GM23338 (cell line): ENCODE data around the gene CCPG1. TPM values are rescaled to one million over a fixed set of nuclear protein-coding genes. Genes with fewer than 3 reads are reported as not detected.
"Not testable (repeated sequence)": the region's sequence is repeated elsewhere in the genome, so short reads cannot be mapped to it uniquely, and the experiment has no call there.

Source experiments
- ATAC-seq: fragments of 200-7000 bp; cut with Tn5 transposase; 3 replicates; pipeline ENCODE4 v1.9.1; 2020
- DNase-seq: peaks from one replicate; pipeline ENCODE4 v3.0.0-alpha.2; 2015; ENCODE audit warnings: low spot score
- H2AFZ ChIP-seq: fragments of 200-600 bp; sonication (generic); 2 replicates; pipeline ENCODE4 v1.8.0; 2016; ENCODE audit warnings: antibody characterized with exemption, mild to moderate bottlenecking, moderate library complexity
- H3F3A ChIP-seq: fragments of 200-600 bp; sonication (generic); replicated peaks from 2 replicates; pipeline ENCODE4 v1.8.0; 2017; ENCODE audit warnings: antibody characterized with exemption, mixed run types, low read depth
- H3K27ac ChIP-seq: fragments of 200-600 bp; sonication (generic); 2 replicates; pipeline ENCODE4 v1.6.1; 2016; ENCODE audit warnings: low read depth
- H3K27me3 ChIP-seq: fragments of 200-600 bp; sonication (generic); 2 replicates; pipeline ENCODE4 v1.8.0; 2016; ENCODE audit warnings: mild to moderate bottlenecking, mixed run types, moderate library complexity; ENCODE audit not compliant: insufficient read depth
- H3K36me3 ChIP-seq: fragments of 200-600 bp; sonication (generic); 2 replicates; pipeline ENCODE4 v1.8.0; 2016; ENCODE audit warnings: mild to moderate bottlenecking; ENCODE audit not compliant: insufficient read depth
- H3K4me1 ChIP-seq: fragments of 200-600 bp; sonication (generic); 2 replicates; pipeline ENCODE4 v1.8.0; 2016; ENCODE audit warnings: mild to moderate bottlenecking, moderate library complexity; ENCODE audit not compliant: insufficient read depth
- H3K4me2 ChIP-seq: fragments of 200-600 bp; sonication (generic); 2 replicates; pipeline ENCODE4 v1.7.1; 2017; ENCODE audit warnings: mixed run types
- H3K4me3 ChIP-seq: fragments of 200-600 bp; sonication (generic); 2 replicates; pipeline ENCODE4 v1.6.1; 2016; ENCODE audit warnings: mixed run types
- H3K79me2 ChIP-seq: fragments of 200-600 bp; sonication (generic); replicated peaks from 2 replicates; pipeline ENCODE4 v1.8.0; 2017; ENCODE audit warnings: mild to moderate bottlenecking; ENCODE audit not compliant: insufficient read depth
- H3K9me2 ChIP-seq: fragments of 200-600 bp; sonication (generic); 2 replicates; pipeline ENCODE4 v1.8.0; 2017; ENCODE audit not compliant: insufficient read depth
- H4K20me1 ChIP-seq: fragments of 200-600 bp; sonication (generic); replicated peaks from 2 replicates; pipeline ENCODE4 v1.8.0; 2017; ENCODE audit warnings: mild to moderate bottlenecking; ENCODE audit not compliant: insufficient read depth
- H3K27ac Mint-ChIP-seq: 2 replicates; pipeline ENCODE4 v1.8.0; 2020; ENCODE audit warnings: inconsistent platforms, mild to moderate bottlenecking, moderate library complexity, mixed read lengths
- H3K27me3 Mint-ChIP-seq: 3 replicates; pipeline ENCODE4 v1.8.0; 2022; ENCODE audit warnings: low read depth, mild to moderate bottlenecking, moderate library complexity, mixed read lengths, inconsistent platforms; ENCODE audit not compliant: insufficient read depth, poor library complexity
- H3K36me3 Mint-ChIP-seq: 3 replicates; pipeline ENCODE4 v1.8.0; 2021; ENCODE audit warnings: low read depth, mild to moderate bottlenecking, inconsistent platforms, moderate library complexity, mixed read lengths
- H3K4me1 Mint-ChIP-seq: 3 replicates; pipeline ENCODE4 v1.8.0; 2020; ENCODE audit warnings: mild to moderate bottlenecking, inconsistent platforms, mixed read lengths
- H3K4me3 Mint-ChIP-seq: 3 replicates; pipeline ENCODE4 v1.8.0; 2021; ENCODE audit warnings: moderate library complexity, mild to moderate bottlenecking, inconsistent platforms, mixed read lengths
- H3K9me3 Mint-ChIP-seq: 3 replicates; pipeline ENCODE4 v1.8.0; 2020; ENCODE audit warnings: moderate library complexity, mild to moderate bottlenecking, inconsistent platforms, mixed read lengths
- EZH2 ChIP-seq: fragments of 200-600 bp; sonication (generic); IDR thresholded peaks from one replicate; pipeline ENCODE4 v1.8.0; 2017; ENCODE audit warnings: antibody characterized with exemption, mild to moderate bottlenecking, low read depth; ENCODE audit not compliant: unreplicated experiment
- JUNB ChIP-seq: IDR thresholded peaks from one replicate; pipeline ENCODE4 v1.6.1; 2016; ENCODE audit warnings: antibody characterized with exemption; ENCODE audit not compliant: unreplicated experiment
- NANOG ChIP-seq: IDR thresholded peaks from 2 replicates; pipeline ENCODE4 v1.6.1; 2016; ENCODE audit warnings: antibody characterized with exemption, borderline replicate concordance
- POLR2AphosphoS5 ChIP-seq: IDR thresholded peaks from 2 replicates; pipeline ENCODE4 v1.6.1; 2016; ENCODE audit warnings: antibody characterized with exemption, low read depth
- ZNF331 ChIP-seq: fragments of 250-450 bp; sonication (Bioruptor Pico); IDR thresholded peaks from 2 replicates; pipeline ENCODE4 v1.5.0; 2020; ENCODE audit warnings: low read depth, mild to moderate bottlenecking, moderate library complexity
- ZNF462 ChIP-seq: fragments of 250-450 bp; sonication (Bioruptor Pico); IDR thresholded peaks from 2 replicates; pipeline ENCODE4 v1.5.0; 2020; ENCODE audit warnings: mild to moderate bottlenecking, moderate library complexity
- polyA plus RNA-seq: library from polyadenylated mRNA; unstranded; fragments of >200 nt; fragmentation: Nextera tagmentation; extraction: Ambion mirVana; gene quantifications from 2 replicates; pipeline ENCODE4 v1.2.1, GENCODE V29; 2016
- total RNA-seq: library from RNA; depleted of rRNA; stranded (reverse); fragments of >200 nt; shearing (Covaris generic); gene quantifications from 2 replicates; pipeline ENCODE4 v1.2.3, GENCODE V29; 2014
- TF ChIP-seq, protein P1 (sequence below): IDR thresholded peaks from 2 replicates; pipeline ENCODE4 v1.6.1; 2016; ENCODE audit warnings: antibody characterized with exemption
- TF ChIP-seq, protein P2 (sequence below), 2 experiments: fragments of 200-600 bp in 1 of 2; sonication (generic) in 1 of 2; conservative IDR thresholded peaks; 2 replicates each; pipeline versions ENCODE4 v1.5.1 to v1.6.1; 2016 to 2017; ENCODE audit warnings: antibody characterized with exemption in 2 of 2, low read depth in 2 of 2, mild to moderate bottlenecking in 2 of 2, moderate library complexity in 1 of 2

Gene CCPG1
- total and polyA plus RNA-seq, 2 experiments from 2014 or later: 7.7 to 11.1 TPM

- not testable (repeated sequence) for H3K4me2 ChIP-seq, H3K4me3 ChIP-seq, H4K20me1 ChIP-seq, H3K9me2 ChIP-seq, H3K27me3 Mint-ChIP-seq, H3K4me1 ChIP-seq, H3K9me3 Mint-ChIP-seq, H2AFZ ChIP-seq, H3K36me3 ChIP-seq, H3K4me3 Mint-ChIP-seq, H3K27me3 ChIP-seq, ATAC-seq, H3F3A ChIP-seq, H3K79me2 ChIP-seq, H3K36me3 Mint-ChIP-seq
- Mint-ChIP-seq H3K27ac (peak overlapping the region; percentile 86), H3K4me1 (peaks cover 16% of the 10 kb centered on the region)
- DNase-seq: peak; percentile 10
- H3K27ac ChIP-seq: peak overlapping the region; percentile 10; the same call in 1 of the 2 replicates
Measured at GRCh38 chr15:55417678-55418077, 9.5 kb upstream of the CCPG1 start.

GRCh38 chr15:55408976-55409375 is 817 bp upstream of the CCPG1 start:
- Mint-ChIP-seq H3K4me3 (peak overlapping the region; percentile 98), H3K27ac (peak overlapping the region; percentile 99; the same call in 1 of the 2 replicates)
- H3K4me3 ChIP-seq: peak overlapping the region; percentile 65
- DNase-seq, H4K20me1 ChIP-seq, H3K27me3 Mint-ChIP-seq, H3K79me2 ChIP-seq, H3K36me3 ChIP-seq, H3K27me3 ChIP-seq, H3K36me3 Mint-ChIP-seq, H3K9me2 ChIP-seq, H3K4me1 ChIP-seq, H3F3A ChIP-seq, H3K9me3 Mint-ChIP-seq, H3K4me1 Mint-ChIP-seq, ATAC-seq: not testable (repeated sequence)
- H3K4me2 ChIP-seq: peak overlapping the region; percentile 85
- peak overlapping the region; percentile 82 for H2AFZ ChIP-seq
- peak overlapping the region; percentile 90 for H3K27ac ChIP-seq

DNA sequence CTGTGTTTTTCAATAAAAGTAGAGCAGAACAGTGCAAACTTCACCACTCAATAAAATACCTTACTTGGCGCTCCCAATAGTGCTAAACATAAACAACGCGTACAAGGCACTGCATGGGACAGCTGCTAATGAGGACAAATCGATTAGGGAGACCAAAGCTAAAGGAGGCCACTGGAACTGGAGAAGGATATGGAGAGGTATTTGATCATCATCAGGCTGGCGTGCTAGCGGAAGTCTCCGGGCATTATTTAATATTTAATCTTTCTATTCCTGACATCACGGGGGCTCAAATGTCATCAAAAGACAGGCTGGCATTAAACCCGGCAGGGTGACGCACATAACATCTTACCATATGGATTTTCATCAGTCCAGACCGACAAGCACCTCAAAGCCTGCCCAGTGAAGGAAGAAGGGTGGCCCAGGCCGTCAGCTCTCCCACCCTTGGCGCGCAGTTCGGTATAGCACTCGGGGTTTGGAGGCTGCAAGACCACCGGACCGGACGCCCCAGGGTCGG is 604 bp downstream of the CCPG1 start:
- Histone ChIP-seq H3K27ac (peak overlapping the region; percentile 16; the same call in 1 of the 2 replicates), H3K4me2 (peak overlapping the region; percentile 82), H3K9me2 (no peaks in the 10 kb centered on the region), H3K79me2 (no peaks in the 10 kb centered on the region), H3K36me3 (no peaks in the 10 kb centered on the region), H2AFZ (peak overlapping the region; percentile 98), H3F3A (no peaks in the 10 kb centered on the region; the same call in 1 of the 2 replicates), H3K4me1 (0 out of 2 replicates have a peak, but pooled peaks cover 4% of the 10 kb centered on the region), H4K20me1 (no peaks in the 10 kb centered on the region), H3K27me3 (no peaks in the 10 kb centered on the region), H3K4me3 (peak overlapping the region; percentile 73)
- peak overlapping the region; percentile 98 for H3K4me3 Mint-ChIP-seq
- H3K4me1 Mint-ChIP-seq: peaks cover 4% of the 10 kb centered on the region
- H3K36me3 Mint-ChIP-seq: no peaks in the 10 kb centered on the region
- ATAC-seq (peak; percentile 2; the same call in 1 of the 3 replicates), DNase-seq (no peak)
- no peaks in the 10 kb centered on the region for H3K9me3 Mint-ChIP-seq
- no peaks in the 10 kb centered on the region for H3K27me3 Mint-ChIP-seq
- H3K27ac Mint-ChIP-seq: peak overlapping the region; percentile 66
- TF ChIP-seq ZNF462 (CRISPR knock-in tag) (no peak), ZNF331 (CRISPR knock-in tag) (no peak), EZH2 (no peak), NANOG (no peak), POLR2AphosphoS5 (no peak), JUNB (no peak)
- TF ChIP-seq, protein P1, sequence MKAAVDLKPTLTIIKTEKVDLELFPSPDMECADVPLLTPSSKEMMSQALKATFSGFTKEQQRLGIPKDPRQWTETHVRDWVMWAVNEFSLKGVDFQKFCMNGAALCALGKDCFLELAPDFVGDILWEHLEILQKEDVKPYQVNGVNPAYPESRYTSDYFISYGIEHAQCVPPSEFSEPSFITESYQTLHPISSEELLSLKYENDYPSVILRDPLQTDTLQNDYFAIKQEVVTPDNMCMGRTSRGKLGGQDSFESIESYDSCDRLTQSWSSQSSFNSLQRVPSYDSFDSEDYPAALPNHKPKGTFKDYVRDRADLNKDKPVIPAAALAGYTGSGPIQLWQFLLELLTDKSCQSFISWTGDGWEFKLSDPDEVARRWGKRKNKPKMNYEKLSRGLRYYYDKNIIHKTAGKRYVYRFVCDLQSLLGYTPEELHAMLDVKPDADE: no peak
- TF ChIP-seq, protein P2, sequence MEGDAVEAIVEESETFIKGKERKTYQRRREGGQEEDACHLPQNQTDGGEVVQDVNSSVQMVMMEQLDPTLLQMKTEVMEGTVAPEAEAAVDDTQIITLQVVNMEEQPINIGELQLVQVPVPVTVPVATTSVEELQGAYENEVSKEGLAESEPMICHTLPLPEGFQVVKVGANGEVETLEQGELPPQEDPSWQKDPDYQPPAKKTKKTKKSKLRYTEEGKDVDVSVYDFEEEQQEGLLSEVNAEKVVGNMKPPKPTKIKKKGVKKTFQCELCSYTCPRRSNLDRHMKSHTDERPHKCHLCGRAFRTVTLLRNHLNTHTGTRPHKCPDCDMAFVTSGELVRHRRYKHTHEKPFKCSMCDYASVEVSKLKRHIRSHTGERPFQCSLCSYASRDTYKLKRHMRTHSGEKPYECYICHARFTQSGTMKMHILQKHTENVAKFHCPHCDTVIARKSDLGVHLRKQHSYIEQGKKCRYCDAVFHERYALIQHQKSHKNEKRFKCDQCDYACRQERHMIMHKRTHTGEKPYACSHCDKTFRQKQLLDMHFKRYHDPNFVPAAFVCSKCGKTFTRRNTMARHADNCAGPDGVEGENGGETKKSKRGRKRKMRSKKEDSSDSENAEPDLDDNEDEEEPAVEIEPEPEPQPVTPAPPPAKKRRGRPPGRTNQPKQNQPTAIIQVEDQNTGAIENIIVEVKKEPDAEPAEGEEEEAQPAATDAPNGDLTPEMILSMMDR (conservative IDR thresholded peaks at IDR 0.05; ENCODE audit: low read depth in 2 of 2): no peak
